Stimulated activated CD4-positive, alpha-beta T cell treated with anti-CD3 and anti-CD28 coated beads, Interleukin-2, amount 100 ng/mL, for 24 hours (primary cell): ENCODE measurements around the gene ALS2CL.

ENCODE experiments used
- DNase-seq, 2 donors: peaks; one replicate each; pipeline ENCODE4 v3.0.0-alpha.2; 2020

Gene ALS2CL

DNA sequence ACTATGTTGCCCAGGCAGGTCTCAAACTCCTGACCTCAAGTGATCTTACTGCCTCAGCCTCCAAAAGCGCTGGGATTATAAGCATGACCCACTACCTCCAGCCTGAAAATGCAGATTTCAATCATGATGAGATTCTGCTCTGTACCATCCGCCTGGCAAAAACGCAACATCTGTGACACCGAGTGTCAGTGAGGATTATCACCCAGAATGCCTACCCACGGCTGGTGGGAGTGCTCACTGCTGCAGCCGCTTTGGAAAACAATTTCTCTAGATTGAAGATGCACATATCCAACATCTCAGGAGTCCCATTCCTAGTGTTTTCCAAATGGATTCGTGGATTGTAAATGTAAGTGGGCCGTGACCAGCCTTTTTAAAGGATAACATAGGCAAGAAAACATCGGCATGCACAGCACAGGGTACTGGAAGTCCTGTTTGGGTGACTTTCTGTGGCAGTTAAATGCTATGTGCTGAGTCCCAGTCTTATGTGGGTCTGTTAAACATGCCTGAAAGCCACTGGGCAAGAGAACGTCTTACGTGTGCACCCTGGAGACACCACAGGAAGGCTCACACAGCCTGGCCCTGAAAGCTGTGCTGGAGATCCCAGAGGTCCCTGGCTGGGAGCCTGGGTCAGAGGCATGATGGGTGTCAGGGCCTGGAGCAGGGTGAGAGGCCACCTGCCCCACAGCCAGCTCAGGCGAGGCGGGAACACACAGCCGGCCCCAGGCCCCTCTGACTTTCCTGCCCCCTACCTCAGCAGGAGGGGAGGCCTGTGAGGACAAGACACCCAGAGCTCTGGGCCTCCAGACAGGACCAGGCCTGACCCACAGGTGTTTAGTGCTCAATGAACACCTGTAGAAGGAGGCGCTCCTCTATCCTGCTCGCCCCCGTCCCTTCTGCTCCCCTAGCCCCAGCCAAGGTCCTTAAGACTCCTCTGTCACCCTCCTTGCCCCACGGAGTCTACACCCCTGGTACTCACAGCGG lies 23.3 kb upstream of the ALS2CL start:
- DNase-seq: peak in 1 of 2 donors; percentile 13

DNA sequence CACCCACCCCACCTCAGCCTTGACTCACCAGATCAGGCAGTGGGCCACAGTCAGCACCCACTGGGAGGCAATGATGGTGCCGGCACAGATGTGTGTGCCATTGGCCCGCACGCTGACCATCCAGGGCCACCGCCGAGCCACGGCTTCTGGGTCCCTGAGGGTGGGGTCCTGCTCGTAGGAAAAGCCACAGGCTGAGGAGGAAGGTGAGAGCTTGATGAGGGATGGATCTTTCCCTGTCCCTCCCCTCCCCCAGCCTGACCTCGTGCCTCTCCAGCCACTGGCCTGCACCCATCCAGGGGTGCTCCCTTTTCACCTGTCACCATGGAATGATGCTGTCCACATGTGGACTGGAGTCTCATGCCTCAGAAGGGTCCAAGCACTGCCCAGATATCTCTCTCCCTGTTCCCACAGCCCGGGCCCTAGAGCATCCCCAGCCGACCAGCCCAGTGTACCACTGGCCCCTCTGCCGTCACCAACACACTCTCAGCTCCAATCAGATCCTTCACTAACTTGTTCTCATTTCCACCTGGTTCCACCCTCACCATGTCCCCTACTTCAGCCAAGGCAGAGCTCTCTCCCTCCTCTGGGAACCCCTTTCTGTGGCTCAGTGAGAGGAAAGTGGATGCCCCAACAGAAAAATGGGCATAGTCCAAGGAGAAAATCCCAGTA lies 22.2 kb upstream of the ALS2CL start:
- DNase-seq: no peak

DNA sequence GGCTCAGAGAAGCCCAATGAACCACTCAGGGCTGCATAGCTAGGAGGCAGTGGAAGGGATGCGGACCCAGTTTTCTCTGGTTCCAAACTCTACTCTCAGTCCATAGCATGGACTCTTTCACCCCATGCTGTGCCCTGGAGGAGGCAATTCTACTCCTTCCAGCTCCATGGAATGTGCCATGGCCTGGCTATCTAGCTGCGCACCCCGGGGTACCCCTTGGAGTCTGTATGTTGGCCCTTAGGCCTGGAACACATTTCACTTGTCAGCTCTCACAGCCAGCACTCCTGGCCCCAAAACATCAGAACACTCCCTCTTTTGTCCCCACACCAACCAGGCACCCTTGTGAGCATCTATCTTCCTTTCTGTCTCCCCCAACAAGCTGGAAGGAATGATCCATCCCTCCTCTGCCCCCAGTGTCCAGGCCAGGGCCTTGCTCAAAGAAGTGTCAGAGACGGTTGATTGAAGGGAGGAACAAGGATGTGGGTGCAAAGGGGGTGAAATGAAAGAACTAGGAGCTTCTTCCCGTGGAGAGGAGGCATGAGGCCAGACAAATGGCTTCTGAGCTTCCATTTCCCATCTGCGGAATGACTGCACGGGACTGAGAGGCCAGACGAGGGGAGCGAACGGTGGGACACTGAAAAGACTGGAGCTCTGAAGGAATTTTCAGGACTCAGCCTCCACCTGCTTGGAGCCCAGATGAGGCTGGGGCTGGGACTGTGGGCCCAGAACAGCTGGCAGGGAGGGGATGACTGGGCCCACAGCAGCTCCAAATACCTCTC lies 21.4 kb upstream of the ALS2CL start:
- DNase-seq: no peak

DNA sequence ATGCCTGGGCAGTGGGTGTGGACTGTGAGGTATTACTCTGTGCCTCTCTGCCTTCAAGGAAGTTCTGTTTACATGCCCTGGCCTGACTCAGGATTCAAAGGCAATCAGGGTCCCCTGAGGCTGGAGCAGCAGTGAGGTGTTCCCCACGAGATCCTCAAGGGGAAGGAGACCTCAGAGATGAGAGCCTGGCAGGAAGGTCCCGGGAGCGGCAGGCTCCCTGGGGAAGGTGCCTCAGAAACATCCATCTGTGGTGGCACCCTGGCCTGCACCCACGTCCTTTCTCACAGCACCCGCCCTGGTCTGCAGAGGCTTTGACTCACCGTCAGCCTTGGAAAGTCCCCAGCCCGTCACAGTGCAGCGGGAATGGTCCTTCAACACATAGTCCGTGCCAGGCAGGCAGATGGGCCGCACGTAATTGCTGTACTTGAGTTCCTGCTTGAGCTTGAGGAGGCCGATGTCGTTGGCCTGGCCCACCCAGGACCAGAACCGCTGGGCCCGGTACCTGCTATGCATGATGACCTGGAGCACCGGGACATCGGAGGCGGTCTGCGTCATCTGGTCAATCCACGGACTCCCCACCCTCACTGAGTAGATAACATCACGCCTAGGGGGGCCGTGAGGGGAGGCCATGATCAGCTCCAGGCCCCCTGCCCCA lies 20.5 kb upstream of the ALS2CL start:
- DNase-seq: no peak

DNA sequence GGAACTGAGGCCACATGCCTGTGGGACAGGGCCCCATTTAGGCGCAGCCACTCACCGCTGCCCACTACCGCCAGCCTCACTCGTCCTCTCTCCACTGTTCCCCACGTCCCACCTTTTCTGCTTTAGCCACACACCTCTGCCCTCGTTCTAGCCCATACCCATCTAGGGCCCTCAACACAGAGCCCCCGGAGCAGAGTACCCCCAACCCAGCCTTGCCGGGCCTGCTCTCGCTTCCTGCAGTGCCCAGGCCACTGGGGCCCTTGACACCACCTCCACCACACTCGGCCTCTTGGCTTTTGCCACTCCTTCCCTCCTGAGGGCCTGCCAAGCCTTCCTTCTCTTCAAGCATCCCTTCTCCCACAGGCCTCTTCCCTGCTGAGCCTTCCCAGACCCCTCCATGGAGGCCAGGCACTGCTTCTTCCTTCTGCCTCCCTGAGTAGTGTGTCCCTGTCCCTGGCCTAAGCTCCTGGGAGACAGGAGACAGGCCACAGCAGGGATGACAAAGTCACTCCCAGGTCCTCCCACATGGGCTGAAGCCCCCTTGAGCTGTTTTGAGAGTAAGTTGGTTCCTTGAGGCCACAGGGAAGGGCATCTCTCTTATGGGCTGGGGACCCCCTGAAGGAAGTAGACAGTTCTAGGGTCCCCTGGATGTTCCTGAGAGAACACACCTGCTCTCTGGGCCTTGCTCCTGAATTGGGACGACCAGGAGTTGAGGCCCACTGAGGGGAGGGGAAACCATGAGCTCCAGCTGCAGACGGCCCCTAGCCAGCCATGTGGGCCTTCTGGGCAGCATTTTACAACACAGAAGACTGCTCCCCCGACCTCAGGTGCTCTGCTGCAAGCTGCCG lies 19.8 kb upstream of the ALS2CL start:
- DNase-seq: no peak

DNA sequence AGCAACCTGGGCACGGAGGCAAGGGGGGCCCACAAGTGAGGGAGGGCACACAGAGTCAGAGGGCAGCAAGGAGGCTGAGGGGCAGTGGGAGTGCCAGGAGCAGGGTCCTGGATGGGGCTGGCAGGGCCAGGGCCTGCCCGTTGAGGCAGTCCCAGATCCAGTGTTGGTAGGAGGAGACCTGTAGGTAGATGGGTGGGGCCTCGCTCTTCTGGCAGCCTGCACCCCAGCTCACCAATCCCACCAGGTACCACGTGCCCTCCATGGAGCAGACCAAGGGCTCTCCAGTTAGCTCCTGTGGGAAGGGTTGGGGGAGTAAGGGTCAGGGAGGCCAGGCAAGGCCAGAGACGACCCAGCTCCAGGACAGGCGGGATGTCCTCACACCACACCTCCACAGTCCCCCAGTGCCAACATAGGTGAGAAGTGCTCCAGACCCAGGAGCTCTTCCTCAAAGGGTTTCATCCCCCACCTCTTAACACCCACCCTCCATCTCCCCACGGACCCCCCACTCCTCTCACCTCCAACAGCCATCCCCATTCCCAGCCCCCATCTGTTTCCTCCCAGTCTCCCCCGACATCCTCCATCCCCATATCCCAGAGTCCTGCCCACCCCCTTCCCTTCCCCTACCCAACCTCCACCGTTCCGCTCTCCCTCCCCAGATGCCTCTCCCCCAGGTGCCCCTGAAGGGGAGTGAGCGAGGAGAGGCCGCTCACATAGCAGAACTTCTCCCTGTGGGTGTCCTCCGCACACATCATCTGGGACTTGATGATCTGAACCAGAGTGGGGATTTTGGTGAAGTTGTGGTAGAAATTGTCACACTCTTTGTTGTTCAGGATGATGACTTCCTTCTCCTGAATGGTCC lies 18.9 kb upstream of the ALS2CL start:
- no peak for DNase-seq

DNA sequence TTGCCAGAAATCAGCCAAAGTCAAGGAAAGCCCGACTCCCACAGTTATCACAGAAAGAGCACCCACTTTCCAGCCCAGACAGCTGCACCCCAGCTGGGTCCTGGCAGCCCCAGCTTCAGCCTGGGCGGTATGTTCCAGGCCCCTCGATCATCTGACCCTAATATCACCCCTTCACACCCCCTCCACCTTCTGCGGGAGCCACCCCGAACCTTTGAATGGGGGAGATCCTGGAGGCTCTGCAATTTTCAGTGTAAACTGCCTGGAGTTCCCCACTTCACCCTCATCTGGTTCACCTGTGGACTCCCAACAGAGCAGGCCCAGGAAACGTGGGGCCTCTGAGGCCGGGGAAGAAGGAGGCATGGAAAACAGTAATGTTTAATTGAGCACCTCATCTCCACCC lies 18.3 kb upstream of the ALS2CL start:
- DNase-seq: no peak

DNA sequence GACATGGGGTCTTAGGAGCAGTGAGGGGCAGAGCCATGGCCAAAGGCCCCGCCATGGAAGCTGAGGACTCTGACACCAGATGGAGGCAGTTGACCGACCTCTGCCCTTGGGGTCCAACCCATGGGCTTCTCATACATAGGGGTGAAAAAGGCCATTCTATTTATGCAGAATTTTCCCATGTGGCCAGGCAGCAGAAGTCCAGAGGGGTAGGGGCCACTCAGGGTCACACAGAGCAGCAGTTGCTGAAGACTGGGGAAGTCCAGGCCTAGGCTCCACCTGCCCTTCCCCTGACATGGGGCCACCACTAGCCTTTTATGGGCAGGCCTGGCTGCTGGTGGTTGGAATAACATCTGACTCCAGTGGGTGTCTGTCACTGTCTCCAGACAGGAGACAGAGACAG lies 17.8 kb upstream of the ALS2CL start:
- DNase-seq: no peak

DNA sequence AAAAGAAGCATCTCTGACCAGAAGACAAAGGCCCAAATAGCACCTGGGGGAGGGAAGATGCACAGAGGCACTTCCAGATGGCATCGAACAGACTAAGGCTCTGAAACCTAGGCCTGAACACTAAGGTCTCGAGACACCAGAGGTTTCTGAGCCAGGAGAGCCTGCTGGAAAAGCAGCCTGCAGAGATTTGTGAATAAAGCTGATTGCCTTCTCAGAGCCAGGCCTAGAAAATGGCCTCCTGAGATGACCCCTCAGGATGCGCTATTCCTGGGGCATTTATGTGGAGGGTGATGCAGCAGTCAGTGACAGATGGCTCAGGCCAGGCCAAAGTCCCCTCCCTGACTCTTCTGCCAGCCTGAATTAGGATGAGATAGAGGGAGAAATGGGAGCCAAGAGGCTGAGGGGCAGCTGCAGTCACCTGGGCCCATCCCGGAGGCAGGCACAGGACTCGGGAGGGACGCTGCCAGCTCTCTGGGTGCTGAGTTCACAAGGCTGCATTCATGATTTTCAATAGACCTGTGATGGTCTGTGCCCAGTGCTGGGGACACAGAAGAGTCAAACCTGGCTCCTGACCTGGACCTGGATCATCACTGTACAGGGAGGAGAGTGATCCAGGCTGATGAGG lies 17.3 kb upstream of the ALS2CL start:
- DNase-seq: no peak

DNA sequence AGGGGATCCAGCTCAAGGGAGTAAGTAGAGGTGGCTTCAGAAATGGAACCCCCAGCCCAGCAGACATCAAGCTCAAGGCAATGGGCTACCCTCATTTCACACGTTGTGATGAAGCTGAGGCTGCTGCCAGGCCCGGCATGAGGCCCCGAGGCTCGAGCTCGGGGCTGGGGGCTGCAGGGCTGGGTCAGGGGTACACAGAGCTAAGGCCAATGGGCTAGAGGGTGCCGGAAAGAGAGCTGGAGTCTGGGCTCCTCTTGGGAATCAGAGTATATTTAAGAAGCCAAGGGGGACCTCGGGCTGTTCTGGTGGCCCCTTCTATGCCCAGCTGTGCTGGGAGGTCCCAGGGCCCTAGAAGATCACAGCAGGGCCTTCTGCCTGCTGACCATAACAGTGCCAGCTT lies 16.8 kb upstream of the ALS2CL start:
- no peak for DNase-seq

DNA sequence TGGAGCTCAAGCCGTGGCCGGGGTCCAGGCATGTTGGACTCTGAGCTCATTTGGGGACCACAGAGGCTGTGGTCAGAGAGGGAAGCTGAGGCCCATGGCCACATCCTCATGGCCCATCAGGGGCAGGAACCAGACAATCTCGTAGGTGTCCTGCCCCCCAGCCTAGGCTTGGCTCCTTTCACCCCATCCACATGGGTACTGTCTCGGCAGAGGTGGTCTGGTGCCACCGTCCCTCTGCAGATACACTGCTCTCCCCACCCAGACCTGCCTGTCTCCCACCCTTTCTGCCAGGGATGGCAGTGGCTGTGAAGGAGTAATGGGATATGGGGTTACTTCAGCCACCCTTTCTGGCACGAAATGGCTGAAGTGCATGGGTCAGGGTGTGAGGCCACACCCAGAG lies 16.2 kb upstream of the ALS2CL start:
- no peak for DNase-seq

DNA sequence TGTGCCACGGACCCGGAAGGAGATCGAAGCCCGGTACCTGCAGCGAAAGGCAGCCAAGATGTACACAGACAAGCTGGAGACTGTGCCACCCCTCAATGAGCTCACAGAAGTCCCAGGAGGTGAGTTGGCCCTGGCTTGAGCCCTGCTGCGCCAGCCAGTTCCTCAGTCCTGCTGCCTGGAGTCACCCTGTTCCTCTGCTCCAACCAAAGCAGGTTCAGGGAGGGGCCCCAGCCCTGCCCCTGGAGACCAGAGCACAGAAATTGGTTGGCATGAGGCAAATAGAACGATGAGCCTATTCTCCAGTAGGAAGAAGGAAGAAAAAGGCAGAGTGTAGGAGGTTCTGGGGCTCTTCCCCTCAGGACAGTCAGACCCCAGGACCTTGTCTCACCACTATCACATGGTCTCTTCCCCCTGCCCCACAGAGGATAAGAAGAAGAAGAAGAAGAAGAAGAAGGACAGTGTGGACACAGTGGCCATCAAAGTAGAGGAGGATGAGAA lies 15.7 kb upstream of the ALS2CL start:
- DNase-seq: no peak

DNA sequence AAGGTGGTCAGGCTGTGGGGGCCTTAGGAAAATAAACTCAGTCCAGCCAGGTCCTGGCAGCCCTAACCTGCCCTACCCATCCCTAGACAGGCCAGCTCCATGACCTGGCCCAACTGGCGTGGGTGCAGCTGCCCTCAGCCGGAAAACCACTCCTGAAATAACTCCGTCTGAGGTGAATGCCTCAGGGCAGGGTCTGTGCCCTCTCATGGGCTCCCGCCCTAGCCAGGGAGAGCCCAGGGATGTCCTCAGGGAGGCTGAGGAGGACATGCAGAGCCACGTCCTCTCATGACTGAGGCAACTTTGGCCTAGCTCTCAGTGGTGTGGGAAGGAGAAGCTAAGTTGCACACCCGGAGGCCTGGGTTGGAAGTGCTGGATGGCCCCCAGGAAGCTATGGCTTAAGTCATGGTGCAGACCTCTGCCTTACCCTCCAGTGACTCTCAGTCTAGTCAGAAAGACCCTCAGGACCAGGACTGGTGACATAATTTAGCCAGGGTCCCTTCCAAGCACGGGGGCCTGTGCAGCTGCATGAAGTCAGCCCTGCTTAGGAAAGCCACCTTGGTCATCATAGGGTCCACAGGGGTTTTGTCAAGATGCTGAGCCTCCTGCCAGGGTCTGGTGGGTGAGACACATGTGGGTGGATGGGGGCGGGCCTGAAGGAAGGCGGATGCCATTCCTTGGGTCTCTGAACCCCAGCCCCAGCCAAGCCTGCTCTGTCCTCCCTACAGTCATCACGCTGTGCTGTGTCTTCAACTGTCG lies 15.1 kb upstream of the ALS2CL start:
- no peak for DNase-seq

DNA sequence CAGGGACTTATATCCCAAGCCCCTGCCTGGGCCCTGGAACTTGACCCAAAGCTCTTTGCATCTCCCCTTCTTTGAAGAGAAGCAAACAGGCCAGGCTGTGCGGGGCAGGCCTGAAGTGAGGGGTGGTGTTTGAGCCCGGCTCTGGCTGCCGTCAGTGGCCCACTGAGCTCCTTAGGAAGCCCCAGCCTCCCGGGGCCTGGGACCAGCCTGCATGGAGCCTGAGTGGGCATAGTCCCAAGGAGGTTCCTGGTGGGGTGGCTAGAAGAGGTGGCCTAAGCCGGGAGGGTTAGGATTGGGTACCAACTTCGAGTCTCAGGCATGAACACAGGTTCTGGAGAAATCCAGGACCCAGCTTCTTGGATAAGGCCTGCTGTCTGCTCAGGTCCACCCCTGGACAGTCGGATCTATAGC lies 14.1 kb upstream of the ALS2CL start:
- DNase-seq: no peak

DNA sequence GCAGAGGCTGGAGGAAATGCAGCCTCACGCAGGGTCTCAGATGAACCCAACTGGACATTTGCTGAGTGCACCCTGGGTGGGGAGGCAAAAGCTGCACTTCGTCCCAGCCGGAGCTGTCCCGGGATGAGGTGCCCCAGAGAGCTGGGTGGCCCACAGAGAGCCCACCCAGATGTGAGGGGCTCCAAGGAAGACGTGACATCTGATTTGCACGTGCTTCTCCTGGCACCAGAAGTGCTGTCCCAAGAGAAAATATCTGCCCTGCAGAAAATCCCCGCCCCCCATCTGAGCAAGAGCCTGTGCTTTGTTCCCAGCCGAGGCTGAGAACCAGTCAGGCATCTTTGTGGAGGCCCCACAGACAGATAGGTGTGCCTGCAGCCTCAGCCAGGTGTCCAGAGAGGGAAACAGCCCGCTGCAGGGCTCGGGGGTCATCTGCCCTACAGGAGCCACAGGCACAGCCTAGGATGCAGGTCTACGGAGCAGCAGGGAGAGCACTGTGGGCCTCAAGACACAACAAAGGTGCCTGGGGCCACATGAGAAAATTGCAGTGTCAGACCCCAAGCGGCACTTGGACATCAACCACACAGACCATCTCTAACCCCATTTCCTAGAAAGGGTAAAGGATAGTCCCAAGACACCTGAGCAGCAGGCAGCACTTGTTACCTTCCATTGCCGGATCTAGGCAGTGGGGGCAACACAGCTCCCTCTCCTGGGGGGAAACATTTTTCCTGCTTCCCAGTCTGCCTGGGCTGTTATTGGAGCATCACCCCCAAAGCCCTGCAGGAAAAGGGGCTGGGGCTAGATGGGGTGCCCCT lies 13.5 kb upstream of the ALS2CL start:
- DNase-seq: no peak

DNA sequence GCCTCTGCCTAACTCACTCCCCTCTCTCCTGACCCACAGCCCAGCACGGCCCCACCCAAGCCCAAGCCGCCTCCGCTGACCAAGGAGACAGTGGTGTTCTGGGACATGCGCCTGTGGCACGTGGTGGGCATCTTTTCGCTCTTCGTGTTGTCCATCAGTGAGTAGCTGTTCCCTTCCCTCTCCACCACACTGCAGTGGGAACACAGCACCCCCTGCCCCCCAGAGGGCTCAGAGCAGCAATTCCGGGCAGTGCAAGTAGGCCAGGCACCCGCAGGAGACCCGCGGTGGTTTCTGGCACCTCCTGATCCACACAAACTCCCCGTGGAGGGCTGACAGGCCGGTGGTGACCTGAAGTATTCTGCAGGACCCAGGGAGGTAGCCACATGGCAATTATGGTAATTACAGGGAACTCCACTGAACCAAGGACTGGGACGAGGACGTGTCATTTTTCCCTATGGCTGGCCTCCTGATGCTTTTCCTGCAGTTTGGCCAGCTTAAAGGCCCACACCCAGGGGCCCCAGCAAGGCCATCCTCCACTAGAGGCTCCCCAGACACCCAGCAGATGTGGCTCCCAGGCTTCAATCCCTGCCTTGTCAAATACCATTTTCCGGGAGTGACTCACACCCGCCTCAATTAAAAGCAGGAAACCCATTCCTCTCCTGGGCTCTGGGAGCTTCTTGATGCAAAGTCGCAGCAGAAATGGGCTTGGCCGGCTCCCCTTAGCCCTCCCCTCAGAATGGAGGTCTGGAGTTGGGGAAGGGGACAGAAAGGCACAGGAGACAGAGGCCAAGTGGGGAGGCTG lies 12.5 kb upstream of the ALS2CL start:
- no peak for DNase-seq

DNA sequence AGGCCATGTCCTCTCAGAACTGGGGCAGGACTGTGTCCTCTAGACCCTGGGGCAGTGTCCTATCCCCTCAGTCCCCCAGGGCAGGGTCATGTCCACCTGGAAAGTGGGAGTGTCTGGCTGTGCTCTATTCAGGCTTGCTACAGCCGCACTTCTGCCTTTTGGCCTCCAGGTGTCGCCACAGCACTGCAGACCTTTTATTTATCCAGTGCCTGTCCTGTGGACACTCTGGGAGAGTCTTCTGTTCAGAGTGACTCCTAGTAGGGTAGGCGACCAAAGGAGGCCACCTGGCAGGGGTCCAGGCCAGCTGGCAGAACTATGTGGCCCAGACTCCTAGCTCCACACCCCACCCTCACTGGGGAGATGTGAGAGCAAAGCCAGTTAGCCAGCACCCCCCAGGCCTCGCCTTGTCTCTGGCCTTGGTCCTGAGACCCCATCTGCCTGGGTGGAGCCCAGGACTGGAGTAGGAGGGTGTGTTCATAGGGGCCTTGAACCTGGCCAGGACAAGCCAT lies 11.6 kb upstream of the ALS2CL start:
- peak; percentile 72 to 73 for DNase-seq
